ENCODE data around the gene RBFA. TPM values are rescaled to one million over a fixed set of nuclear protein-coding genes. Genes with fewer than 3 reads are reported as not detected.

Gene RBFA
- 10 to 100 TPM; 31.6 to 38.5 TPM for total RNA-seq

DNA sequence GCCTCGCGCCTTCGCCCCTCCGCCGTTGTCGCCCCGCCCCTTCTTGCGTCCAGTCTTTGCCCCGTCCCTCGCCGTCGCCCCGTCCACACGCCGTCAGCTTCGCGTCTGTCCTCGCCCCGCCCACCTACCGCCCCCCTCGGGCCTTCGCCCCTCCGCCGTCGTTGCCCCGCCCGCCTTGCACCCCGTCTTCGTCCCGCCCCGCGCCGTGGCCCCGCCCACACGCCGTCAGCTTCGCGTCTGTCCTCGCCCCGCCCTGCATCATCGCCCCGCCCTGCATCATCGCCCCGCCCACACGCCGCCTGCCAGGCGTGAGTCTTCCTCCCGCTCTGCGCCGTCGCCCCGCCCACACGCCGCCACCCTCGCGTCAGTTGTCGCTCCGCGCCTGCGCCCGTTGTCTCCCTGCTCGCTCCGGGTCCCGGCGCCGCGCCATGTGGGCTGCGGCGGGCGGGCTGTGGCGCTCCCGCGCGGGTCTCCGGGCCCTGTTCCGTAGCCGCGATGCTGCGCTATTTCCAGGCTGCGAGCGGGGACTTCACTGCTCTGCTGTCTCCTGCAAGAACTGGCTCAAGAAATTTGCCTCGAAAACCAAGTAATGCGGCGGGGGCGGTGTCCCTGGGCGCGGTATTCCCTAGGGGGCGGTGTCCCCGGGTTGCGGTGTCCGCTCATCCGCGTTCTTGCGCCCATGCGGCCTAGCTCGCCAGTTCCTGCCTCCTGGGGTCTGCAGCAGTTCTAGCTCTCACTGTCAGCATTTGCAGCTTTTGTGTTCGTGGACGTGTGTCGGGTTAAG is at the start of gene RBFA:
RBFA (plus strand) TSS at position 367 of the 784 bp plus-strand sequence; CDS start at position 429, 62 bp downstream.
- peak; percentile 100 for DNase-seq (ENCODE audit: low spot score)
- Histone ChIP-seq H3K4me1 (replicated peaks) (no peaks in the 10 kb centered on the region), H3K36me3 (no peaks in the 10 kb centered on the region), H3K27ac (peak within 1 kb of the TSS; percentile 79 to 87), H3K27me3 (replicated peaks; ENCODE audit: insufficient read depth) (no peaks in the 10 kb centered on the region), H3K4me3 (peak within 1 kb of the TSS; percentile 58 to 69), H3K9me3 (no peaks in the 10 kb centered on the region)
- WGBS, result 1% methylated on average over 99 of the region's 99 CpGs
- intact Hi-C loops (cut with DNase I), result loop anchor here (5.0 kb wide), 3 partner anchors 47 to 357 kb away; partner anchors contain the start of genes CTDP1, SLC66A2 and TXNL4A
- TF ChIP-seq POLR2A (IDR thresholded peaks at IDR 0.05) (peak; percentile 72), POLR2AphosphoS5 (IDR thresholded peaks at IDR 0.05) (peak; percentile 67)
- TF ChIP-seq, protein P1, sequence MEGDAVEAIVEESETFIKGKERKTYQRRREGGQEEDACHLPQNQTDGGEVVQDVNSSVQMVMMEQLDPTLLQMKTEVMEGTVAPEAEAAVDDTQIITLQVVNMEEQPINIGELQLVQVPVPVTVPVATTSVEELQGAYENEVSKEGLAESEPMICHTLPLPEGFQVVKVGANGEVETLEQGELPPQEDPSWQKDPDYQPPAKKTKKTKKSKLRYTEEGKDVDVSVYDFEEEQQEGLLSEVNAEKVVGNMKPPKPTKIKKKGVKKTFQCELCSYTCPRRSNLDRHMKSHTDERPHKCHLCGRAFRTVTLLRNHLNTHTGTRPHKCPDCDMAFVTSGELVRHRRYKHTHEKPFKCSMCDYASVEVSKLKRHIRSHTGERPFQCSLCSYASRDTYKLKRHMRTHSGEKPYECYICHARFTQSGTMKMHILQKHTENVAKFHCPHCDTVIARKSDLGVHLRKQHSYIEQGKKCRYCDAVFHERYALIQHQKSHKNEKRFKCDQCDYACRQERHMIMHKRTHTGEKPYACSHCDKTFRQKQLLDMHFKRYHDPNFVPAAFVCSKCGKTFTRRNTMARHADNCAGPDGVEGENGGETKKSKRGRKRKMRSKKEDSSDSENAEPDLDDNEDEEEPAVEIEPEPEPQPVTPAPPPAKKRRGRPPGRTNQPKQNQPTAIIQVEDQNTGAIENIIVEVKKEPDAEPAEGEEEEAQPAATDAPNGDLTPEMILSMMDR (IDR thresholded peaks at IDR 0.05), result peak in 3 of 4 experiments; percentile 51 to 73 (median 64)

- TF ChIP-seq POLR2AphosphoS5 (IDR thresholded peaks at IDR 0.05) (no peak), POLR2A (IDR thresholded peaks at IDR 0.05) (no peak)
- TF ChIP-seq, protein P1 (IDR thresholded peaks at IDR 0.05), result no peak
- no peak for DNase-seq (ENCODE audit: low spot score)
- H3K9me3 ChIP-seq, result no peaks in the 10 kb centered on the region
- no peak overlapping the region for H3K27ac ChIP-seq
- H3K36me3 ChIP-seq, result no peaks in the 10 kb centered on the region
- no peak overlapping the region for H3K4me3 ChIP-seq
- H3K27me3 ChIP-seq (replicated peaks; ENCODE audit: insufficient read depth), result no peaks in the 10 kb centered on the region
- 90% methylated on average over 12 of the region's 12 CpGs for WGBS
- intact Hi-C loops (cut with DNase I), result loop anchor here (5.0 kb wide), 1 partner anchor 47 kb away; the partner anchor contains the start of gene RBFA
- peaks cover 3% of the 10 kb centered on the region for H3K4me1 ChIP-seq (replicated peaks)
Observed at GRCh38 chr18:79985172-79985571, 49.1 kb upstream of the RBFA start.

DNA sequence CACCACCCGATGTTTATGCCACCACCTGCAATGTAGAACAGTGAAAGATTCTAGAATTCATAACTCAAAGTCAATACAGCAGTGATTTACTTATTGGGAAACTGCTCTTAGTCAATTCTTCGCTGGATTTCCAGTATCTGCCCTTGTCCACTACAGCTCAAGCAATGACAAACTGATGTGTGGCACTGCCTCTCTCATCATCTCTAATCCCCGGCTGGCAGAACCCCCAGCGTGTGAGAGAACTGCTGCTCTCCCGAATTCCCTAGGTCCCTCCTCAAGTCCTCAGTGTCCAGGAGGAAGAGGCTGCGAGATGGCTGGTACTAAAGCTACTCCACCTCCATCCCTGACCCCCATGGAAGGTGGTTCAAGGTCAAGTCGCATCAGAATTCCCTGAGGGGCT is 47.5 kb upstream of the RBFA start:
- intact Hi-C loops (cut with DNase I), result loop anchor here (5.0 kb wide), 1 partner anchor 46 kb away; the partner anchor contains the start of gene RBFA
- no peaks in the 10 kb centered on the region for H3K27me3 ChIP-seq (replicated peaks; ENCODE audit: insufficient read depth)
- no peaks in the 10 kb centered on the region for H3K9me3 ChIP-seq
- H3K27ac ChIP-seq, result no peak overlapping the region
- no peak for DNase-seq (ENCODE audit: low spot score)
- peaks cover 3% of the 10 kb centered on the region for H3K4me1 ChIP-seq (replicated peaks)
- H3K36me3 ChIP-seq, result no peaks in the 10 kb centered on the region
- TF ChIP-seq, protein P1 (IDR thresholded peaks at IDR 0.05), result no peak
- no peak for TF ChIP-seq POLR2A (IDR thresholded peaks at IDR 0.05)
- TF ChIP-seq POLR2AphosphoS5 (IDR thresholded peaks at IDR 0.05), result no peak
- WGBS, result 43% methylated on average over 7 of the region's 7 CpGs
- H3K4me3 ChIP-seq, result no peak overlapping the region

GRCh38 chr18:79987566-79987965 is 46.7 kb upstream of the RBFA start:
- H3K27ac ChIP-seq, result peak overlapping the region; percentile 91 to 96
- DNase-seq (ENCODE audit: low spot score), result no peak

More at GRCh38 chr18:79987566-79987965, 46.7 kb upstream of the RBFA start:
- intact Hi-C loops (cut with DNase I), result loop anchor here (5.0 kb wide), 1 partner anchor 45 kb away; the partner anchor contains the start of gene RBFA
- TF ChIP-seq POLR2A (IDR thresholded peaks at IDR 0.05) (no peak), POLR2AphosphoS5 (IDR thresholded peaks at IDR 0.05) (no peak)
- TF ChIP-seq, protein P1 (IDR thresholded peaks at IDR 0.05), result no peak
- H3K4me3 ChIP-seq, result peak overlapping the region; percentile 80 to 90
- H3K9me3 ChIP-seq, result no peaks in the 10 kb centered on the region
- peaks cover 3% of the 10 kb centered on the region for H3K4me1 ChIP-seq (replicated peaks)
- H3K36me3 ChIP-seq, result no peaks in the 10 kb centered on the region
- under 1% methylated on average over 6 of the region's 6 CpGs for WGBS
- H3K27me3 ChIP-seq (replicated peaks; ENCODE audit: insufficient read depth), result no peaks in the 10 kb centered on the region

Data from prostate gland (tissue), 2 donors.